Measurements from ENCODE around the gene STK32B. TPM values are rescaled to one million over a fixed set of nuclear protein-coding genes. Genes with fewer than 3 reads are reported as not detected.
"Not testable (repeated sequence)": the region's sequence is repeated elsewhere in the genome, so short reads cannot be mapped to it uniquely, and the experiment has no call there.

The STK32B gene
- total RNA-seq, 1 donor from 2014 or later = 25.9 TPM

- DNase-seq = no peak
Measured at GRCh38 chr4:5030927-5031326, 20.4 kb upstream of the STK32B start.

DNA sequence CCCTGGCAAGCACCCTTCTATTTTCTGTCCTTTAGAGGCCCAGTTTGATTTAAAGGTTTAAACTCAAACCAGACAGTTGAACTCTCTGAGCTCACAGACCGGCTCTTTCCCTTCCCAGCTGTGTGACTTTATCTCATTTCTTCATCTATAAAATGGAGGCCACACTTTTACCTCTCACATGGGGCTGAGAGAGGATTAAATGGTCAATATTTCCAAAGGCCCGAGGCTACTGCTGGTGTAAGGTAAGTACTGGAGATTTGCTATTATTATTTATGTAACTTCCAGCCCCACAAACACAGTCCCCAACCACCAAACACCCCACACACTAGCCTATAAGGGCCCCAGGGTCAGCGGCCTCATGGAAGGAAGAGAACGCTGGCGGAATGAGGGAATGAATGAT, 18.5 kb upstream of the STK32B start:
- no peak for DNase-seq

- DNase-seq = no peak
Measured at GRCh38 chr4:5033281-5033841, 17.9 kb upstream of the STK32B start.

- no peak for DNase-seq
Measured at GRCh38 chr4:5034206-5034605, 17.1 kb upstream of the STK32B start.

- no peak for DNase-seq
Measured at GRCh38 chr4:5036239-5036638, 15.0 kb upstream of the STK32B start.

DNA sequence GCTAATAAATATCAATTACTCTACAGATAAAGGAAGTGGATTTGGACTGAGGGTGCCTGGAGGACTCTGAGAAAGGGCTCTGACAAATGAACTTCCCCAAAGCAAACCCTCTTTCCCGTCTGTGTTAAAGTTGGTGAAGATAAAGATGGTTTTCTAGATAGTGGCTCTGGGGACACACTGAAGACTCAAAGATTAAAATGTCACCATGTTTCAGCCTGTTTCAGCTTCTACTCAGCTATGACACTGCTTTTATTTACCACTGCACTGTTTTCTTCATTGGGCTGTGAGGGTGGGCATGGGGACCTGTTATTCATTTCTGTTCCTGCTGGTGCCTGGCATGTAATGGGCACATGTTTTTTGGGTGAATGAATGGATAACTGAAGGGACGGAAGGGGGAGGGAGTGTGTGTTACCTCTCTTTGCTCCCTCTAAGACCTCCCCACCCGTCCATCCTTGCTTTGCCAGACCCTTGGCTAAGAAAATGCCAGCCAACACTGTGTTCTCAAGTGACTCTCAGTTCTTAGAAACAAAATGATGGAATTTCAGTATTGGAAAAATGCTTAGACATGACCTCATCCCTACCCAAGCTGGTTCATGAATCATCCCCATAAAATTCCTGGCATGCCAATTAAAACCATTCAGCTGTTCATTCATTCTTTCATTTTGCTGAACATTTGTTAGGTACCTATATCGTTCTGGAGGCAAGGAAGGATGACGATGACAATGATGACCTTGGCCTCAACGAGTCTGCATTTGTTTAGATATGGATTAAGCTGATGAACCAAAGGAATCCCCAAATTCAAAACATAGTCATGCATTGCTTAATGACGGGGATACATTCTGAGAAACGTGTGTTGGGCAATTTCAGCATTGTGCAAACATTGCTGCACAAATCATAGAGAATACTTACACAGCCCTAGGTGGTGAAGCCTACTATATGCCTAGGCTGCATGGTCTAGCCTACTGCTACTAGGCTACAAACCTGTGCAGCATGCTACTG, 13.4 kb upstream of the STK32B start:
- no peak for DNase-seq

DNA sequence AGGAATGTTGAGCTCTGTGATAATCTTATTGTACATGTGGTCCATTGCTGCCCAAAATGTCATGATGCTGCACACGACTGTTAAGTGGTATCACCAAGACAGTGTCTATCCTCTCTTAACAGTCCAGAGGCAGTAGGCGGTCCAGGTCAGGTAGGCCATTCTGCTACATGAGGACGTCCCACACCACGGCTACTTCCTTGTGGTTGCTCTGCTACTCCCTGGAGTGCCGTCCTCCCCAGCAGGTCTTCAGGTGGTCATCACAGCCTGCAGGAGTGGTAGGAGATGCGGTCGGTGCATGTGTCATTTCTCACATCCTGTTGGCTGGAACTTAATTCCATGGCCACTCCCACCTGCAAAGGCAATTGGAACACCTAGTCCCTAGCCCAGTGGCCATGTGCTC, 11.5 kb upstream of the STK32B start:
- DNase-seq = no peak

- no peak for DNase-seq
Measured at GRCh38 chr4:5040856-5041620, 10.2 kb upstream of the STK32B start.

GRCh38 chr4:5041699-5042098, 9.6 kb upstream of the STK32B start:
- no peak for DNase-seq

- no peak for DNase-seq
Measured at GRCh38 chr4:5043579-5043978, 7.7 kb upstream of the STK32B start.

- no peak for DNase-seq
Measured at GRCh38 chr4:5044341-5044740, 6.9 kb upstream of the STK32B start.

- no peak for DNase-seq
Measured at GRCh38 chr4:5045097-5045496, 6.2 kb upstream of the STK32B start.

DNA sequence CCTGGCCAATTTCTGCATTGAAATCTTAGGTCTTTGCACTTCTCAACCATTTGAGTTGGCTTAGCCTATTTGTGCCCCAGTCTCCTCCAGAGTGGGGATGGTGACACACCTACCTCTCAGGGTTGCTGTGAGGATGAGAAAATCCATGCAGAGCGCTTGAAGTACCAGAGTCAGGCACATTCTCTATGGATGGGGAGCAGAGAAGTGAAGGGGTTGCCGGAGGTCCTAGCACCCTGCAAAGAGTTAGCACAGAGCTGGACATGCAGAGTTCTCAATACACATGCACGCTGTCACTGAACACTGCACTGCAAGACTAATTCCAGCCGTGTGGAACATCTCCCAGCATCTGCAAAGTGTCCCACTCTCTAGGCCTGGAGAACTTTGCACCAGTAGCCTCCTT, 2.6 kb upstream of the STK32B start:
- DNase-seq = no peak

GRCh38 chr4:5050520-5051277, 581 bp upstream of the STK32B start:
- DNase-seq = peak; percentile 37

- no peak for DNase-seq
Measured at GRCh38 chr4:5052204-5052702, 973 bp downstream of the STK32B start.

DNA sequence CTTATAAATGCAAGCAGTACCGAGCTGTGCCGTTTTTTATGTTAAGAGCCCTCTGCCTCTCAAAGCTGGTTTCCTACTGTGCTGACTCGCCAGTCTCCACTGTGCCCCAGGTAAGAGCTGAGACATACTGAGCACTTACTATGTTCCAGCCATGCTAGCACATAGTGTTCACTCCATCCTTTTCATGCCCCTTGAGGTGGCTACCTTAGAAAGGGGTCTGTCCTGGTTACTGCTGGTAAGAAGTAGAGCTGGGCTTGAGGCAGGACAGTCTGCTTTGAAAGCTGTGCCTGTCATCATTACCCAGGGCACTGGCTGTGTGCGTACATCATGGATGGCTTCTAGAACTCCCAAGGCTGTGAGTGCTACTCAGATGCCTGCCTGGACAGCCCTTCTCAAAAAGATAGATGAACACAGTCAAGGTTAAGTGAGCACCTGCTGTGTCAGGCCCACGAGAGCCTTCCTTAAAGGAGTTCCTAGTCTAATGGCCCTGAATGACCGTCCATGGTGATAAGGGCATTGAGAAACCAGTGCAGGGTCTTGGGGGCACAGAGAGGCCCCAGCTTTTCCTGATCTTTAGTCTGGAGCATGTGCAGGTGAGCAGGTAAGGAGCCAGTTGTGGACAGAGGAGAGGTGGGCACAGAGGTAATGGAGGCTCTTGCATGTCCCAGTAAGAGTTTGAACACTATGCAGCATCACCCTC, 1.6 kb downstream of the STK32B start:
- DNase-seq = no peak

GRCh38 chr4:5054532-5054931, 3.3 kb downstream of the STK32B start:
- DNase-seq = no peak

GRCh38 chr4:5055411-5055810, 4.1 kb downstream of the STK32B start:
- no peak for DNase-seq

DNA sequence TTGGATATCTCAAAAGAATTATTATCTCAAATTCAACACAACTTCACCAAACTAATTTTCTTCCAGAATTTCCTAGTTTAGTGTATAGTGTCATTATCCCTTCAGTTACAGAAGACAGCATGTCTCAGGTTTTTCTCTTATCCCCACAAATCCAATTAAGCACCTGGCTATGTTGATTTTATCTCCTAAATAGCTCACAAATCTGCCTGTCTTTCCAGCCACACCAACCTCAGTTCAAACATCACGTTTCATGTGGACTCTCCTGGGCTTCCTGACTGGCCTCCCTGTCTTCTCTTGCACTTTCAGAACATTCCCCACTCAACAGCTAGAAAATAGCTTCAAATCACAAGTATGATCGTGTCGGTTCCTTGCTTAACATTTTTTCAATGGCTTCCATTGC, 14.8 kb downstream of the STK32B start:
- DNase-seq = no peak

GRCh38 chr4:5066968-5067367, 15.7 kb downstream of the STK32B start:
- DNase-seq = not testable (repeated sequence)

GRCh38 chr4:5067908-5068307, 16.6 kb downstream of the STK32B start:
- DNase-seq = no peak
